ENCODE measurements around the gene FAM78B.

FAM78B gene

GRCh38 chr1:166166698-166167571 is at the start of gene FAM78B:
TSS of gene FAM78B (minus strand) at chr1:166167001. CDS start at chr1:166166248, 753 bp downstream.
- no peak for TF ChIP-seq CTCF (conservative IDR thresholded peaks at IDR 0.05)
- no peak within 1 kb of the TSS; the same call in 1 of the 2 replicates for H3K27ac ChIP-seq

GRCh38 chr1:166202546-166202945 is 35.7 kb upstream of the FAM78B start:
- no peak overlapping the region for H3K27ac ChIP-seq
- TF ChIP-seq CTCF (conservative IDR thresholded peaks at IDR 0.05): no peak

GRCh38 chr1:166200743-166201142 is 33.9 kb upstream of the FAM78B start:
- TF ChIP-seq CTCF (conservative IDR thresholded peaks at IDR 0.05): no peak
- H3K27ac ChIP-seq: no peak overlapping the region

GRCh38 chr1:166197597-166197996 is 30.8 kb upstream of the FAM78B start:
- H3K27ac ChIP-seq: no peak overlapping the region
- TF ChIP-seq CTCF (conservative IDR thresholded peaks at IDR 0.05): no peak

GRCh38 chr1:166197141-166197540 is 30.3 kb upstream of the FAM78B start:
- TF ChIP-seq CTCF (conservative IDR thresholded peaks at IDR 0.05): no peak
- no peak overlapping the region for H3K27ac ChIP-seq

GRCh38 chr1:166193057-166193698 is 26.4 kb upstream of the FAM78B start:
- H3K27ac ChIP-seq: no peak overlapping the region
- TF ChIP-seq CTCF (conservative IDR thresholded peaks at IDR 0.05): no peak

- no peak overlapping the region for H3K27ac ChIP-seq
- TF ChIP-seq CTCF (conservative IDR thresholded peaks at IDR 0.05): no peak
Measured at GRCh38 chr1:166190400-166190799, 23.6 kb upstream of the FAM78B start.

Measured in VCaP (cell line).